Stimulated activated CD8-positive, alpha-beta memory T cell treated with anti-CD3 and anti-CD28 coated beads, Interleukin-7, amount 100 ng/mL, for 24 hours (primary cell): ENCODE measurements around the gene PALLD.

Experiments used
- DNase-seq: peaks from one replicate; pipeline ENCODE4 v3.0.0-alpha.2; 2020; ENCODE audit warnings: low read depth

Gene PALLD

GRCh38 chr4:168734703-168735678, 238.1 kb downstream of the PALLD start:
- DNase-seq: no peak

GRCh38 chr4:168735735-168736134, 238.9 kb downstream of the PALLD start:
- no peak for DNase-seq

GRCh38 chr4:168736860-168737805, 240.3 kb downstream of the PALLD start:
- no peak for DNase-seq

GRCh38 chr4:168737806-168738172, 240.9 kb downstream of the PALLD start:
- DNase-seq: no peak

- DNase-seq: no peak
These were observed 243.0 kb downstream of the PALLD start for GRCh38 chr4:168739886-168740285.

- no peak for DNase-seq
These were observed 243.8 kb downstream of the PALLD start for GRCh38 chr4:168740691-168741090.

GRCh38 chr4:168741281-168742173, 244.7 kb downstream of the PALLD start:
- DNase-seq: no peak

GRCh38 chr4:168743131-168743530, 246.3 kb downstream of the PALLD start:
- no peak for DNase-seq

GRCh38 chr4:168743601-168744000, 246.7 kb downstream of the PALLD start:
- DNase-seq: no peak

- no peak for DNase-seq
These were observed 247.2 kb downstream of the PALLD start for GRCh38 chr4:168744021-168744420.

GRCh38 chr4:168748807-168749206, 252.0 kb downstream of the PALLD start:
- no peak for DNase-seq

- DNase-seq: no peak
These were observed 254.7 kb downstream of the PALLD start for GRCh38 chr4:168751263-168752225.

- no peak for DNase-seq
These were observed 259.0 kb downstream of the PALLD start for GRCh38 chr4:168755598-168756477.

- DNase-seq: no peak
These were observed 260.6 kb downstream of the PALLD start for GRCh38 chr4:168757500-168757899.

- DNase-seq: no peak
These were observed 261.6 kb downstream of the PALLD start for GRCh38 chr4:168758351-168758876.

GRCh38 chr4:168759321-168759720, 262.5 kb downstream of the PALLD start:
- DNase-seq: no peak

- no peak for DNase-seq
These were observed 263.2 kb downstream of the PALLD start for GRCh38 chr4:168759959-168760527.

- DNase-seq: no peak
These were observed 264.2 kb downstream of the PALLD start for GRCh38 chr4:168761066-168761465.

- DNase-seq: no peak
These were observed 268.5 kb downstream of the PALLD start for GRCh38 chr4:168765322-168765721.
